Common myeloid progenitor, CD34-positive (primary cell): ENCODE data around the gene PALM3.

ENCODE experiments used
- CTCF ChIA-PET: fragments of 350-600 bp; sonication (Branson Sonifier 250); formaldehyde crosslinking; loops from one replicate; lab custom pipeline; 2021; ENCODE audit warnings: antibody characterized with exemption; lab: Charles Lee
- POLR2A ChIA-PET: fragments of 350-600 bp; sonication (Branson Sonifier 250); formaldehyde crosslinking; loops from one replicate; lab custom pipeline; 2021; ENCODE audit warnings: antibody characterized with exemption; lab: Charles Lee
- DNase-seq, 3 donors: peaks; one replicate each; pipeline versions ENCODE4 v3.0.0 to v3.0.0-alpha.2; 2013
- H3K27ac ChIP-seq, 2 experiments: 1 replicate in 1 of 2; 2 replicates in 1 of 2; pipeline ENCODE4 v1.7.0; 2013; ENCODE audit warnings: inconsistent platforms in 2 of 2, low read length in 2 of 2, mild to moderate bottlenecking in 2 of 2, low read depth in 1 of 2, moderate library complexity in 1 of 2; ENCODE audit not compliant: severe bottlenecking in 2 of 2, insufficient read depth in 1 of 2, poor library complexity in 1 of 2
- H3K27me3 ChIP-seq, 5 experiments: replicated peaks in 2 of 5; 1 replicate in 3 of 5; 2 replicates in 2 of 5; pipeline versions ENCODE4 v1.6.1 to v1.7.0; 2013; ENCODE audit warnings: low read length in 4 of 5, mild to moderate bottlenecking in 2 of 5, moderate library complexity in 2 of 5, inconsistent platforms in 1 of 5; ENCODE audit not compliant: insufficient read depth in 5 of 5, control insufficient read depth in 4 of 5
- H3K36me3 ChIP-seq, 4 experiments: 1 replicate in 2 of 4; 2 replicates in 2 of 4; pipeline versions ENCODE4 v1.6.1 to v1.7.0; 2013; ENCODE audit warnings: low read length in 3 of 4, control low read depth in 1 of 4, mild to moderate bottlenecking in 1 of 4; ENCODE audit not compliant: control insufficient read depth in 4 of 4, insufficient read depth in 4 of 4
- H3K4me1 ChIP-seq, 4 experiments: 1 replicate in 3 of 4; 2 replicates in 1 of 4; pipeline versions ENCODE4 v1.6.1 to v1.7.1; 2013; ENCODE audit warnings: low read length in 3 of 4, mild to moderate bottlenecking in 3 of 4, control low read depth in 1 of 4, inconsistent platforms in 1 of 4, moderate library complexity in 1 of 4; ENCODE audit not compliant: control insufficient read depth in 4 of 4, insufficient read depth in 4 of 4; ENCODE audit errors: control extremely low read depth in 1 of 4
- H3K4me3 ChIP-seq, 7 experiments: 1 replicate in 4 of 7; 2 replicates in 3 of 7; pipeline versions ENCODE4 v1.5.1 to v1.7.0; 2013; ENCODE audit warnings: mild to moderate bottlenecking in 7 of 7, low read length in 6 of 7, moderate library complexity in 6 of 7, inconsistent platforms in 2 of 7, low read depth in 2 of 7, control low read depth in 1 of 7; ENCODE audit not compliant: insufficient read depth in 4 of 7, control insufficient read depth in 1 of 7; ENCODE audit errors: extremely low read depth in 1 of 7
- H3K9me3 ChIP-seq, 5 experiments: 1 replicate in 4 of 5; 2 replicates in 1 of 5; pipeline versions ENCODE4 v1.6.1 to v1.7.1; 2013; ENCODE audit warnings: low read length in 4 of 5, mild to moderate bottlenecking in 2 of 5, inconsistent platforms in 1 of 5, low read depth in 1 of 5, moderate library complexity in 1 of 5; ENCODE audit not compliant: control insufficient read depth in 4 of 5, insufficient read depth in 2 of 5; ENCODE audit errors: control extremely low read depth in 1 of 5
- WGBS: methylation state at CpG from one replicate; pipeline ENCODE4 v1.1.5; 2013; ENCODE audit not compliant: insufficient coverage; 5-methylcytosine and 5-hydroxymethylcytosine counted together

PALM3 gene

DNA sequence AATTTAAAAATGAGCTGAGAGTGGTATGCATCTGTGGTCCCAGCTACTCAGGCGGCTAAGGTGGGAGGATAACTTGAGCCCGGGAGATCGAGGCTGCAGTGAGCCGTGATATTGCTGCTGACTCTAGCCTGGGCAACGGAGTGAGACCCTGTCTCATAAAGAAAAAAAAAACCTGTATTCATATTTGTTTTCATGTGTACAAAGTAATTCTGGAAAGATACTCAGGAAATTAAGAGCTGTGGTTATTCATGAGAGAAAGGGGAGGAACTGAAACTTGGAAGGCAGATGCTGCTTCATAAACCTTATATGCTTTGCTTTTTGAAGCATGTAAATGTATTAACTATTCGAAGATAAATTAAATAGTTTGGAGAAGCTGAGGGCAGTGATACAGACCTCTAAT, 42.8 kb downstream of the PALM3 start:
- no peak overlapping the region for H3K4me3 ChIP-seq
- WGBS: no CpG with 5 or more reads among the region's 6 CpGs
- peaks cover 0 to 29% (median 14%) of the 10 kb centered on the region in 4 experiments for H3K4me1 ChIP-seq
- DNase-seq: no peak
- H3K36me3 ChIP-seq: no peaks in the 10 kb centered on the region
- no peaks in the 10 kb centered on the region for H3K27me3 ChIP-seq
- no peak overlapping the region for H3K27ac ChIP-seq
- ChIA-PET CTCF (interaction anchor here (0.6 to 1.3 kb wide), 6 partner anchors 12 to 80 kb away, joined by 3 to 5 read pairs (median 3); no protein-coding TSS in a partner anchor), POLR2A (interaction anchor here (0.6 kb wide), 1 partner anchor 62 kb away, joined by 3 read pairs; no protein-coding TSS in a partner anchor)
- H3K9me3 ChIP-seq: no peaks in the 10 kb centered on the region

DNA sequence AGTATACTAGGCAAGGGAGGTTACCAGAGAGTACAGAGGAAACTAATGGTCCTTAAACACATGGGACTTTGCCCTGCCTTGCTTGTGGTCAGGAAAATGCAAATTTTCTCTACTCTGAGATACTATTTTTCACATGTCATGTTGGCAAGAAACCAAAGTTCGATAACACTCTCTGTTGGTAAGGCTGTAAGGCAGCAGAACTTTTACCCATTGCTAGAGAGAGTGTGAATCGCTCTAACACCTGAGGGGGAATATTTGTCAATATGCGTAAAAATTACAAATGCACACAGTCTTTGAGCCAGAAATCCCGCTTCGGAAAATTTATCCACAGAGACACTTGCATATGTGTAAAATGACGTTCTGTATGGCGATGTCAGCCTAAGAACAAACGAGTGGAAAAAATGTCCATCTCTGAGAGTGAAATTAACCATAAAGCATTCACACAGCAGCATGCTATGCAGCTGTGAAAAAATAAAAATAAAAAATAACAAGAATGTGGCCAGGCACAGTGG, 46.3 kb downstream of the PALM3 start:
- 83% methylated on average over 4 of the region's 8 CpGs for WGBS
- Histone ChIP-seq H3K36me3 (no peaks in the 10 kb centered on the region), H3K4me1 (peaks cover 0 to 17% (median 3%) of the 10 kb centered on the region in 4 experiments), H3K27me3 (no peaks in the 10 kb centered on the region), H3K27ac (no peak overlapping the region), H3K9me3 (no peaks in the 10 kb centered on the region), H3K4me3 (no peak overlapping the region)
- peak; percentile 36 to 64 (median 51) for DNase-seq
- ChIA-PET POLR2A (no interaction called here), CTCF (no interaction called here)

DNA sequence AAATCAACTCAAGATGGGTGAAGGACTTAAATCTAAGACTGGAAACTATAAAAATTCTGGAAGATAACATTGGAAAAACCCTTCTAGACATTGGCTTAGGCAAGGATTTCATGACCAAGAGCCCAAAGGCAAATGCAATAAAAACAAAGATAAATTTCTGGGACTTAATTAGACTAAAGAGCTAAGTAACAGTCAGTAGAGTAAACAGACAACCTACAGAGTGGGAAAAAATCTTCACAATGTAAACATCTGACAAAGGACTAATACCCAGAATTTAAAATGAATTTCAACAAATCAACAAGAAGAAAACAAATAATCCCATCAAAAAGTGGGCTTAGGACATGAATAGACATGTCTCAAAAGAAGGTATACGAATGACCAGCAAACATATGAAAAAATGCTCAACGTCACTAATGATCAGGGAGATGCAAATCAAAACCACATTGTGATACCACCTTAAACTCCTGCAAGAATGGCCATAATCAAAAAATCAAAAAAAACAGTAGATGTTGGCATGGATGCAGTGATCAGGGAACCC, 49.4 kb downstream of the PALM3 start:
- CTCF ChIA-PET: no interaction called here
- POLR2A ChIA-PET: no interaction called here

DNA sequence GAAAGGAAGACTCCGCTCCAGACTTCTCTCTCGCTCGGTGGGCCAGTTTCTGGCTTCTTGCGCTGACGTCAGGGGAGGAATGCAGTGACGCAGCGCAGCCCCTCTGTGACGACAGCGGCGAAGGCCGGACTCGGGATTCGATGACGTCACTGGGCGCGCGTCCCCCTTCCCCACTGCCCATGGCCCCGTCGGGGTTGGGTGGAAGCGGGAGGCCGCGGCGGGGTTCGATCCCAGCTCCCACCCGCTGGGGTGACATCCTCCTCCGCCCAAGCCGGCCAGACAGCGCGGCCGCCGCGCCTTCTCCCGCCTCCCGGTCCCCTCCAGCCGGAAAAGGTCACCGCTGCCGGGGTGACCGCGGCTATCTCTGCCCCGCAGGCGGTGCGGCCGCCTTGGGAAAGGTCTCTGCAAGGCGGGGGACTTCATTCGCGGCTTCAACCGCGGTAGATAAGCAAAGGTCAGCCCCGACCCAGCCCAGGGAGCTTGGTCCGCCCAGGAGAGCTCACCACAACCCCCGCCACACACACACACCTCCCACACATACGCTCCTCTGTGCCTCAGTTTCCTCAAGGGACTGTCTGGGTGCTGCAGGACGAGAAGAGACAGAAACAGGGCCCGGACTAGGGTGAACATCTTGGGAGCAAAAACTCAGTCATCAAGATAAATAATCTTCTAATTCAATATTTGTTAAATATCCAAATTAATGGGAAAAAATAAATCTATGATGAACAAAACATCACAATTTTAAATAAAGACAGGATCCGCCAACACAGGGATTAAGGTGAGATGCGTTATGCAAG, 54.9 kb downstream of the PALM3 start:
- CTCF ChIA-PET: interaction anchor here (0.9 to 5.8 kb wide), 10 partner anchors 10 to 52 kb away, joined by 3 to 39 read pairs (median 4); partner anchors contain the start of genes IL27RA and RLN3
- POLR2A ChIA-PET: interaction anchor here (0.9 to 5.9 kb wide), 8 partner anchors 15 to 168 kb away, joined by 3 to 29 read pairs (median 5); partner anchors contain the start of gene IL27RA
- no peaks in the 10 kb centered on the region for H3K27me3 ChIP-seq
- no peaks in the 10 kb centered on the region for H3K36me3 ChIP-seq
- DNase-seq: peak in 1 of 3 donors; percentile 89
- H3K9me3 ChIP-seq: no peaks in the 10 kb centered on the region
- H3K4me1 ChIP-seq: peaks cover 15 to 42% (median 39%) of the 10 kb centered on the region in 4 experiments
- H3K27ac ChIP-seq: peak overlapping the region; percentile 99
- under 1% methylated on average over 46 of the region's 56 CpGs for WGBS
- H3K4me3 ChIP-seq: peak overlapping the region; percentile 68 to 89 (median 79)

More for the DNA sequence above, 49.4 kb downstream of the PALM3 start:
- Histone ChIP-seq H3K27me3 (no peaks in the 10 kb centered on the region), H3K4me3 (no peak overlapping the region), H3K27ac (no peak overlapping the region), H3K4me1 (peaks cover 0 to 13% (median 4%) of the 10 kb centered on the region in 4 experiments), H3K36me3 (no peaks in the 10 kb centered on the region), H3K9me3 (no peaks in the 10 kb centered on the region)
- no CpG with 5 or more reads among the region's 2 CpGs for WGBS
- DNase-seq: no peak

DNA sequence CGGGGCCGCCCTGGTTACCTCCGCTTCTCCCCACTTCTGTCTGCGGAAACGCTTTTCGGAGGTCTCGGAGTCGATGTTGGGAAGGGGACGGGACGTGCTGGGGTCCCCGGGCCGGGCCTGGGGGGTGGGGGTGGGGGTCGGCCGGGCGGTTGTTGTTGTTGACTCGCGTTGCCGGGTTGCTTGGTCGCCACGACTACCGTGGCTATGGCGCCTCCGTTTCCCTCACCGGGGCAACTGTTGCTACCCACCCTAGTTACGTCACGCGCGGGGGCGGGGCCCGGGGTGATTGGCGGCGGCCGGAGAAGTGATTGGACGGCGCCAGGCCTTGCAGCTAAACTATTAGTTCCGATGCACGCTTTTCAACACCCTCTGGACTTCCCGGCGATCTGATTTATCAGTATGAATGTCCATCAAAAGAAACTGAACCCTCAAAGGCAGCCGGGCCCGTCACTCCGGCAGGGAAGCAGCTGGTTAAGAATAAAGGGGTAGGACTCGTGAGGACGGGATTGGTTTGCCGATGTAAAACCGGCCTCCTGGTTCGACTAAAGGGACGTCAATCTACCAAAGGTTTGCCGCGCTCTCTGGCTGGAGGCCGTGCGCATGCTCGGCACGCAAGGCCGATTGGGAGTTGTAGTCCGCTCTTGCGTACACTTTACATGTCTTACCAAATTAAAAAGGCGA, 55.7 kb downstream of the PALM3 start, which contains the start of gene RFX1:
Gene RFX1, minus strand, starts transcription at position 236 of the 681 bp plus-strand sequence. CDS start 12,477 bp downstream, outside the sequence.
- no peaks in the 10 kb centered on the region for H3K9me3 ChIP-seq
- H3K4me3 ChIP-seq: peak within 1 kb of the TSS; percentile 68 to 89 (median 79)
- no peaks in the 10 kb centered on the region for H3K27me3 ChIP-seq
- WGBS: 0% methylated on average over 37 of the region's 58 CpGs
- H3K4me1 ChIP-seq: peaks cover 15 to 49% (median 45%) of the 10 kb centered on the region in 4 experiments
- H3K27ac ChIP-seq: peak within 1 kb of the TSS; percentile 99
- DNase-seq: peak; percentile 100
- POLR2A ChIA-PET: interaction anchor here (0.9 to 5.9 kb wide), 8 partner anchors 16 to 167 kb away, joined by 3 to 29 read pairs (median 5); partner anchors contain the start of gene IL27RA
- no peaks in the 10 kb centered on the region for H3K36me3 ChIP-seq
- CTCF ChIA-PET: interaction anchor here (0.9 to 5.8 kb wide), 8 partner anchors 9 to 53 kb away, joined by 3 to 39 read pairs (median 4); partner anchors contain the start of genes IL27RA and RLN3

DNA sequence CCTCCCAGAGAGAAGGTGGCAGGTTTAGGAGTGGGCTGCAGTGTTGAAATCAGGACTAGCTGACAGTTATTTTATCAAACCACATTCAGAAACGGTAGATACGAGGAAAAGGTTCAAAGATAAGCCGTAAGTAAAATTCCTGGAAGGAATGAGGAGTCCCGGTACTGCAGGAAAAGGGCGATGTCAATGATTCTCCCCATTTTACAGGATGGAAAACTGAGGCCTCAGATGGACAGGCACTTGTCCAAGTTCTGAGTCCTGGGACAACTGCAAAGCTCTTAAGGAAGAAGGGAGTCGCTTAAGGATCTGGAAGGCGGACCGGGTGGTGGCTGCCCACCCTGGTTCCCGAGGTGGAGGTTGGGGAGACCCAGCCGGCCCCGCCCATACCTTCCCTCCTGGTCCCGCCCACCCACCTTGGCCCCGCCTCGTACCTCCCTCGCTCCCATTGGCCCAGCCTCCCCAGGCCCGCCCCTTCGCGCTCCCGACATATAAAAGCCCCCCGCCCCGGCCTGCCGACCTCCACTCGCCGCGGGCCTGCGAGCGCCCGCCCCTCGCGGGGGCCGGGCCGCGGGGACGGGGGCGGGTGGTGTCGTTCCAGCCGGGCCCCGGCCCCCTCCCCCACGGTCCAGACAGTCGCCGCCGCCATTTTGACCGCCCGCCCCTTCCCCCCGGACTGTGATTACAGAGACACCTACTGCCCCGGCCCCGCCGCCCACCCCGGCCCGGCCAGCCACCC, 56.4 kb downstream of the PALM3 start:
- no peaks in the 10 kb centered on the region for H3K36me3 ChIP-seq
- no peaks in the 10 kb centered on the region for H3K27me3 ChIP-seq
- ChIA-PET CTCF (interaction anchor here (0.7 to 5.8 kb wide), 11 partner anchors 12 to 126 kb away, joined by 3 to 39 read pairs (median 3); partner anchors contain the start of gene IL27RA), POLR2A (interaction anchor here (0.7 to 5.9 kb wide), 10 partner anchors 16 to 208 kb away, joined by 3 to 29 read pairs (median 5); partner anchors contain the start of gene IL27RA)
- H3K4me3 ChIP-seq: peak overlapping the region; percentile 1 to 89 (median 61)
- H3K27ac ChIP-seq: peak overlapping the region; percentile 99
- peak; percentile 89 to 95 (median 94) for DNase-seq
- peaks cover 15 to 54% (median 51%) of the 10 kb centered on the region in 4 experiments for H3K4me1 ChIP-seq
- H3K9me3 ChIP-seq: no peaks in the 10 kb centered on the region
- 3% methylated on average over 26 of the region's 50 CpGs for WGBS
